GM23338 (cell line): ENCODE data around the gene CWC15. TPM values are rescaled to one million over a fixed set of nuclear protein-coding genes. Genes with fewer than 3 reads are reported as not detected.

Source experiments
- ATAC-seq: fragments of 200-7000 bp; cut with Tn5 transposase; 3 replicates; pipeline ENCODE4 v1.9.1; 2020
- DNase-seq: peaks from one replicate; pipeline ENCODE4 v3.0.0-alpha.2; 2015; ENCODE audit warnings: low spot score
- H2AFZ ChIP-seq: fragments of 200-600 bp; sonication (generic); 2 replicates; pipeline ENCODE4 v1.8.0; 2016; ENCODE audit warnings: antibody characterized with exemption, mild to moderate bottlenecking, moderate library complexity
- H3F3A ChIP-seq: fragments of 200-600 bp; sonication (generic); replicated peaks from 2 replicates; pipeline ENCODE4 v1.8.0; 2017; ENCODE audit warnings: antibody characterized with exemption, mixed run types, low read depth
- H3K27ac ChIP-seq: fragments of 200-600 bp; sonication (generic); 2 replicates; pipeline ENCODE4 v1.6.1; 2016; ENCODE audit warnings: low read depth
- H3K27me3 ChIP-seq: fragments of 200-600 bp; sonication (generic); 2 replicates; pipeline ENCODE4 v1.8.0; 2016; ENCODE audit warnings: mild to moderate bottlenecking, mixed run types, moderate library complexity; ENCODE audit not compliant: insufficient read depth
- H3K36me3 ChIP-seq: fragments of 200-600 bp; sonication (generic); 2 replicates; pipeline ENCODE4 v1.8.0; 2016; ENCODE audit warnings: mild to moderate bottlenecking; ENCODE audit not compliant: insufficient read depth
- H3K4me1 ChIP-seq: fragments of 200-600 bp; sonication (generic); 2 replicates; pipeline ENCODE4 v1.8.0; 2016; ENCODE audit warnings: mild to moderate bottlenecking, moderate library complexity; ENCODE audit not compliant: insufficient read depth
- H3K4me2 ChIP-seq: fragments of 200-600 bp; sonication (generic); 2 replicates; pipeline ENCODE4 v1.7.1; 2017; ENCODE audit warnings: mixed run types
- H3K4me3 ChIP-seq: fragments of 200-600 bp; sonication (generic); 2 replicates; pipeline ENCODE4 v1.6.1; 2016; ENCODE audit warnings: mixed run types
- H3K79me2 ChIP-seq: fragments of 200-600 bp; sonication (generic); replicated peaks from 2 replicates; pipeline ENCODE4 v1.8.0; 2017; ENCODE audit warnings: mild to moderate bottlenecking; ENCODE audit not compliant: insufficient read depth
- H3K9me2 ChIP-seq: fragments of 200-600 bp; sonication (generic); 2 replicates; pipeline ENCODE4 v1.8.0; 2017; ENCODE audit not compliant: insufficient read depth
- H4K20me1 ChIP-seq: fragments of 200-600 bp; sonication (generic); replicated peaks from 2 replicates; pipeline ENCODE4 v1.8.0; 2017; ENCODE audit warnings: mild to moderate bottlenecking; ENCODE audit not compliant: insufficient read depth
- H3K27ac Mint-ChIP-seq: 2 replicates; pipeline ENCODE4 v1.8.0; 2020; ENCODE audit warnings: inconsistent platforms, mild to moderate bottlenecking, moderate library complexity, mixed read lengths
- H3K27me3 Mint-ChIP-seq: 3 replicates; pipeline ENCODE4 v1.8.0; 2022; ENCODE audit warnings: low read depth, mild to moderate bottlenecking, moderate library complexity, mixed read lengths, inconsistent platforms; ENCODE audit not compliant: insufficient read depth, poor library complexity
- H3K36me3 Mint-ChIP-seq: 3 replicates; pipeline ENCODE4 v1.8.0; 2021; ENCODE audit warnings: low read depth, mild to moderate bottlenecking, inconsistent platforms, moderate library complexity, mixed read lengths
- H3K4me1 Mint-ChIP-seq: 3 replicates; pipeline ENCODE4 v1.8.0; 2020; ENCODE audit warnings: mild to moderate bottlenecking, inconsistent platforms, mixed read lengths
- H3K4me3 Mint-ChIP-seq: 3 replicates; pipeline ENCODE4 v1.8.0; 2021; ENCODE audit warnings: moderate library complexity, mild to moderate bottlenecking, inconsistent platforms, mixed read lengths
- H3K9me3 Mint-ChIP-seq: 3 replicates; pipeline ENCODE4 v1.8.0; 2020; ENCODE audit warnings: moderate library complexity, mild to moderate bottlenecking, inconsistent platforms, mixed read lengths
- CREB1 ChIP-seq: fragments of 250-450 bp; sonication (Bioruptor Pico); IDR thresholded peaks from 2 replicates; pipeline ENCODE4 v1.5.0; 2020; ENCODE audit warnings: low read depth, mild to moderate bottlenecking, moderate library complexity
- ETS1 ChIP-seq: IDR thresholded peaks from 2 replicates; pipeline ENCODE4 v1.6.1; 2016; ENCODE audit warnings: antibody characterized with exemption
- EZH2phosphoT487 ChIP-seq: fragments of 200-600 bp; sonication (generic); IDR thresholded peaks from one replicate; pipeline ENCODE4 v1.8.1; 2018; ENCODE audit warnings: antibody characterized with exemption; ENCODE audit not compliant: unreplicated experiment
- JUNB ChIP-seq: IDR thresholded peaks from one replicate; pipeline ENCODE4 v1.6.1; 2016; ENCODE audit warnings: antibody characterized with exemption; ENCODE audit not compliant: unreplicated experiment
- NANOG ChIP-seq: IDR thresholded peaks from 2 replicates; pipeline ENCODE4 v1.6.1; 2016; ENCODE audit warnings: antibody characterized with exemption, borderline replicate concordance
- POLR2AphosphoS5 ChIP-seq: IDR thresholded peaks from 2 replicates; pipeline ENCODE4 v1.6.1; 2016; ENCODE audit warnings: antibody characterized with exemption, low read depth
- STAT1 ChIP-seq: IDR thresholded peaks from one replicate; pipeline ENCODE4 v1.6.1; 2016; ENCODE audit warnings: antibody characterized with exemption; ENCODE audit not compliant: unreplicated experiment
- ZNF114 ChIP-seq: fragments of 250-450 bp; sonication (Bioruptor Pico); IDR thresholded peaks from 2 replicates; pipeline ENCODE4 v1.5.0; 2020; ENCODE audit warnings: mild to moderate bottlenecking, moderate library complexity
- ZNF331 ChIP-seq: fragments of 250-450 bp; sonication (Bioruptor Pico); IDR thresholded peaks from 2 replicates; pipeline ENCODE4 v1.5.0; 2020; ENCODE audit warnings: low read depth, mild to moderate bottlenecking, moderate library complexity
- polyA plus RNA-seq: library from polyadenylated mRNA; unstranded; fragments of >200 nt; fragmentation: Nextera tagmentation; extraction: Ambion mirVana; gene quantifications from 2 replicates; pipeline ENCODE4 v1.2.1, GENCODE V29; 2016
- total RNA-seq: library from RNA; depleted of rRNA; stranded (reverse); fragments of >200 nt; shearing (Covaris generic); gene quantifications from 2 replicates; pipeline ENCODE4 v1.2.3, GENCODE V29; 2014
- TF ChIP-seq, protein P1 (sequence below): IDR thresholded peaks from one replicate; pipeline ENCODE4 v1.6.1; 2018; ENCODE audit warnings: antibody characterized with exemption; ENCODE audit not compliant: unreplicated experiment
- TF ChIP-seq, protein P2 (sequence below), 2 experiments: fragments of 200-600 bp in 1 of 2; sonication (generic) in 1 of 2; conservative IDR thresholded peaks; 2 replicates each; pipeline versions ENCODE4 v1.5.1 to v1.6.1; 2016 to 2017; ENCODE audit warnings: antibody characterized with exemption in 2 of 2, low read depth in 2 of 2, mild to moderate bottlenecking in 2 of 2, moderate library complexity in 1 of 2
- TF ChIP-seq, protein P3 (sequence below): fragments of 250-450 bp; sonication (Bioruptor Pico); IDR thresholded peaks from 2 replicates; pipeline ENCODE4 v1.5.0; 2020; ENCODE audit warnings: mild to moderate bottlenecking, moderate library complexity

The CWC15 gene
- total and polyA plus RNA-seq, 2 experiments from 2014 or later = 31.9 to 168 TPM

DNA sequence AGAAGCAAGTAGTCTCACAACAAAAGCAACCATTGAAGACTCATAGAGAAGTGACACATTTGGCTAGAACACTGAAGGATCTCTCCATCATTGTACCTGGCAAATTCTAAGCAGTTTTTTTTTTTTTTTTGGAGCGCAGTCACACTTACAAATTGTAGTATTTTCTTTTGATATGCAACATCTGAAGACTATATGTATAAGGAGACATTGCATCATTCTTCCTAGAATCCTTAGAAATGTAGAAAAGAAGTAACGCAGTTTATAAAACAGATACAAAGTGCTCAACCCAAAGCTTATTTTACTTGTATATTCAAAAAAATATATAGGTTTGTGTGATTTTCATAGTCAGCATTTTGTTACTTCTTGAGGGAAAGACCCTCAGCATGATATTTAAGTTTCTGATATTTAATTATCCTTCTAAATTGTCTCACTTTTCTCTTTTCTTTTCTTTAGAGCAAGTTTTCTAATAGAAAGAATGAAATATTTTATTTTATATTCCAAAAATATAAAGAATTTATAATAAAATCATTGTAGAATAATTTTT is 20.1 kb upstream of the CWC15 start:
- no peaks in the 10 kb centered on the region for H3K4me1 ChIP-seq
- ATAC-seq (no peak), DNase-seq (no peak)
- 0 out of 3 replicates have a peak, but pooled peaks cover 2% of the 10 kb centered on the region for H3K4me1 Mint-ChIP-seq
- no peak overlapping the region for H3K4me3 ChIP-seq
- H3K79me2 ChIP-seq = no peaks in the 10 kb centered on the region
- no peaks in the 10 kb centered on the region for H4K20me1 ChIP-seq
- no peak overlapping the region for H2AFZ ChIP-seq
- no peaks in the 10 kb centered on the region for H3K36me3 ChIP-seq
- no peaks in the 10 kb centered on the region; the same call in 1 of the 2 replicates for H3K27me3 ChIP-seq
- H3K9me3 Mint-ChIP-seq = no peaks in the 10 kb centered on the region; the same call in 2 of the 3 replicates
- no peaks in the 10 kb centered on the region for H3K9me2 ChIP-seq
- H3F3A ChIP-seq = no peaks in the 10 kb centered on the region
- H3K27ac Mint-ChIP-seq = no peak overlapping the region
- no peaks in the 10 kb centered on the region for H3K27me3 Mint-ChIP-seq
- TF ChIP-seq CREB1 (CRISPR knock-in tag) (no peak), POLR2AphosphoS5 (no peak), NANOG (no peak), EZH2phosphoT487 (no peak), ZNF114 (no peak), STAT1 (no peak), ETS1 (no peak), JUNB (no peak), ZNF331 (CRISPR knock-in tag) (no peak)
- TF ChIP-seq, protein P1, sequence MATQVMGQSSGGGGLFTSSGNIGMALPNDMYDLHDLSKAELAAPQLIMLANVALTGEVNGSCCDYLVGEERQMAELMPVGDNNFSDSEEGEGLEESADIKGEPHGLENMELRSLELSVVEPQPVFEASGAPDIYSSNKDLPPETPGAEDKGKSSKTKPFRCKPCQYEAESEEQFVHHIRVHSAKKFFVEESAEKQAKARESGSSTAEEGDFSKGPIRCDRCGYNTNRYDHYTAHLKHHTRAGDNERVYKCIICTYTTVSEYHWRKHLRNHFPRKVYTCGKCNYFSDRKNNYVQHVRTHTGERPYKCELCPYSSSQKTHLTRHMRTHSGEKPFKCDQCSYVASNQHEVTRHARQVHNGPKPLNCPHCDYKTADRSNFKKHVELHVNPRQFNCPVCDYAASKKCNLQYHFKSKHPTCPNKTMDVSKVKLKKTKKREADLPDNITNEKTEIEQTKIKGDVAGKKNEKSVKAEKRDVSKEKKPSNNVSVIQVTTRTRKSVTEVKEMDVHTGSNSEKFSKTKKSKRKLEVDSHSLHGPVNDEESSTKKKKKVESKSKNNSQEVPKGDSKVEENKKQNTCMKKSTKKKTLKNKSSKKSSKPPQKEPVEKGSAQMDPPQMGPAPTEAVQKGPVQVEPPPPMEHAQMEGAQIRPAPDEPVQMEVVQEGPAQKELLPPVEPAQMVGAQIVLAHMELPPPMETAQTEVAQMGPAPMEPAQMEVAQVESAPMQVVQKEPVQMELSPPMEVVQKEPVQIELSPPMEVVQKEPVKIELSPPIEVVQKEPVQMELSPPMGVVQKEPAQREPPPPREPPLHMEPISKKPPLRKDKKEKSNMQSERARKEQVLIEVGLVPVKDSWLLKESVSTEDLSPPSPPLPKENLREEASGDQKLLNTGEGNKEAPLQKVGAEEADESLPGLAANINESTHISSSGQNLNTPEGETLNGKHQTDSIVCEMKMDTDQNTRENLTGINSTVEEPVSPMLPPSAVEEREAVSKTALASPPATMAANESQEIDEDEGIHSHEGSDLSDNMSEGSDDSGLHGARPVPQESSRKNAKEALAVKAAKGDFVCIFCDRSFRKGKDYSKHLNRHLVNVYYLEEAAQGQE = no peak
- TF ChIP-seq, protein P2, sequence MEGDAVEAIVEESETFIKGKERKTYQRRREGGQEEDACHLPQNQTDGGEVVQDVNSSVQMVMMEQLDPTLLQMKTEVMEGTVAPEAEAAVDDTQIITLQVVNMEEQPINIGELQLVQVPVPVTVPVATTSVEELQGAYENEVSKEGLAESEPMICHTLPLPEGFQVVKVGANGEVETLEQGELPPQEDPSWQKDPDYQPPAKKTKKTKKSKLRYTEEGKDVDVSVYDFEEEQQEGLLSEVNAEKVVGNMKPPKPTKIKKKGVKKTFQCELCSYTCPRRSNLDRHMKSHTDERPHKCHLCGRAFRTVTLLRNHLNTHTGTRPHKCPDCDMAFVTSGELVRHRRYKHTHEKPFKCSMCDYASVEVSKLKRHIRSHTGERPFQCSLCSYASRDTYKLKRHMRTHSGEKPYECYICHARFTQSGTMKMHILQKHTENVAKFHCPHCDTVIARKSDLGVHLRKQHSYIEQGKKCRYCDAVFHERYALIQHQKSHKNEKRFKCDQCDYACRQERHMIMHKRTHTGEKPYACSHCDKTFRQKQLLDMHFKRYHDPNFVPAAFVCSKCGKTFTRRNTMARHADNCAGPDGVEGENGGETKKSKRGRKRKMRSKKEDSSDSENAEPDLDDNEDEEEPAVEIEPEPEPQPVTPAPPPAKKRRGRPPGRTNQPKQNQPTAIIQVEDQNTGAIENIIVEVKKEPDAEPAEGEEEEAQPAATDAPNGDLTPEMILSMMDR (conservative IDR thresholded peaks at IDR 0.05; ENCODE audit: low read depth in 2 of 2) = no peak
- TF ChIP-seq, protein P3, sequence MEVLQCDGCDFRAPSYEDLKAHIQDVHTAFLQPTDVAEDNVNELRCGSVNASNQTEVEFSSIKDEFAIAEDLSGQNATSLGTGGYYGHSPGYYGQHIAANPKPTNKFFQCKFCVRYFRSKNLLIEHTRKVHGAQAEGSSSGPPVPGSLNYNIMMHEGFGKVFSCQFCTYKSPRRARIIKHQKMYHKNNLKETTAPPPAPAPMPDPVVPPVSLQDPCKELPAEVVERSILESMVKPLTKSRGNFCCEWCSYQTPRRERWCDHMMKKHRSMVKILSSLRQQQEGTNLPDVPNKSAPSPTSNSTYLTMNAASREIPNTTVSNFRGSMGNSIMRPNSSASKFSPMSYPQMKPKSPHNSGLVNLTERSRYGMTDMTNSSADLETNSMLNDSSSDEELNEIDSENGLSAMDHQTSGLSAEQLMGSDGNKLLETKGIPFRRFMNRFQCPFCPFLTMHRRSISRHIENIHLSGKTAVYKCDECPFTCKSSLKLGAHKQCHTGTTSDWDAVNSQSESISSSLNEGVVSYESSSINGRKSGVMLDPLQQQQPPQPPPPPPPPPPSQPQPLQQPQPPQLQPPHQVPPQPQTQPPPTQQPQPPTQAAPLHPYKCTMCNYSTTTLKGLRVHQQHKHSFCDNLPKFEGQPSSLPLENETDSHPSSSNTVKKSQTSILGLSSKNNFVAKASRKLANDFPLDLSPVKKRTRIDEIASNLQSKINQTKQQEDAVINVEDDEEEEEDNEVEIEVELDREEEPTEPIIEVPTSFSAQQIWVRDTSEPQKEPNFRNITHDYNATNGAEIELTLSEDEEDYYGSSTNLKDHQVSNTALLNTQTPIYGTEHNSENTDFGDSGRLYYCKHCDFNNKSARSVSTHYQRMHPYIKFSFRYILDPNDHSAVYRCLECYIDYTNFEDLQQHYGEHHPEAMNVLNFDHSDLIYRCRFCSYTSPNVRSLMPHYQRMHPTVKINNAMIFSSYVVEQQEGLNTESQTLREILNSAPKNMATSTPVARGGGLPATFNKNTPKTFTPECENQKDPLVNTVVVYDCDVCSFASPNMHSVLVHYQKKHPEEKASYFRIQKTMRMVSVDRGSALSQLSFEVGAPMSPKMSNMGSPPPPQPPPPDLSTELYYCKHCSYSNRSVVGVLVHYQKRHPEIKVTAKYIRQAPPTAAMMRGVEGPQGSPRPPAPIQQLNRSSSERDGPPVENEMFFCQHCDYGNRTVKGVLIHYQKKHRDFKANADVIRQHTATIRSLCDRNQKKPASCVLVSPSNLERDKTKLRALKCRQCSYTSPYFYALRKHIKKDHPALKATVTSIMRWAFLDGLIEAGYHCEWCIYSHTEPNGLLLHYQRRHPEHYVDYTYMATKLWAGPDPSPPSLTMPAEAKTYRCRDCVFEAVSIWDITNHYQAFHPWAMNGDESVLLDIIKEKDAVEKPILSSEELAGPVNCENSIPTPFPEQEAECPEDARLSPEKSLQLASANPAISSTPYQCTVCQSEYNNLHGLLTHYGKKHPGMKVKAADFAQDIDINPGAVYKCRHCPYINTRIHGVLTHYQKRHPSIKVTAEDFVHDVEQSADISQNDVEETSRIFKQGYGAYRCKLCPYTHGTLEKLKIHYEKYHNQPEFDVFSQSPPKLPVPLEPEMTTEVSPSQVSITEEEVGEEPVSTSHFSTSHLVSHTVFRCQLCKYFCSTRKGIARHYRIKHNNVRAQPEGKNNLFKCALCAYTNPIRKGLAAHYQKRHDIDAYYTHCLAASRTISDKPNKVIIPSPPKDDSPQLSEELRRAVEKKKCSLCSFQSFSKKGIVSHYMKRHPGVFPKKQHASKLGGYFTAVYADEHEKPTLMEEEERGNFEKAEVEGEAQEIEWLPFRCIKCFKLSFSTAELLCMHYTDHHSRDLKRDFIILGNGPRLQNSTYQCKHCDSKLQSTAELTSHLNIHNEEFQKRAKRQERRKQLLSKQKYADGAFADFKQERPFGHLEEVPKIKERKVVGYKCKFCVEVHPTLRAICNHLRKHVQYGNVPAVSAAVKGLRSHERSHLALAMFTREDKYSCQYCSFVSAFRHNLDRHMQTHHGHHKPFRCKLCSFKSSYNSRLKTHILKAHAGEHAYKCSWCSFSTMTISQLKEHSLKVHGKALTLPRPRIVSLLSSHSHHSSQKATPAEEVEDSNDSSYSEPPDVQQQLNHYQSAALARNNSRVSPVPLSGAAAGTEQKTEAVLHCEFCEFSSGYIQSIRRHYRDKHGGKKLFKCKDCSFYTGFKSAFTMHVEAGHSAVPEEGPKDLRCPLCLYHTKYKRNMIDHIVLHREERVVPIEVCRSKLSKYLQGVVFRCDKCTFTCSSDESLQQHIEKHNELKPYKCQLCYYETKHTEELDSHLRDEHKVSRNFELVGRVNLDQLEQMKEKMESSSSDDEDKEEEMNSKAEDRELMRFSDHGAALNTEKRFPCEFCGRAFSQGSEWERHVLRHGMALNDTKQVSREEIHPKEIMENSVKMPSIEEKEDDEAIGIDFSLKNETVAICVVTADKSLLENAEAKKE = no peak
- H3K4me2 ChIP-seq = no peak overlapping the region
- no peak overlapping the region for H3K27ac ChIP-seq
- no peaks in the 10 kb centered on the region for H3K36me3 Mint-ChIP-seq
- H3K4me3 Mint-ChIP-seq = no peak overlapping the region
